GM12878 (cell line): ENCODE data around the gene TEX2. TPM values are rescaled to one million over a fixed set of nuclear protein-coding genes. Genes with fewer than 3 reads are reported as not detected.

Experiments
- ATAC-seq: fragments of 200-7000 bp; cut with Tn5 transposase; 3 replicates; pipeline ENCODE4 v1.9.1; 2020; ENCODE audit warnings: mild to moderate bottlenecking, moderate library complexity
- BruUV-seq: library from RNA; stranded (reverse); fragments of 400-500 nt; replicated peaks from 2 replicates; lab custom pipeline; 2021; lab: Mats Ljungman, UMichigan
- CTCF ChIA-PET: fragments of 300-600 bp; sonication (Branson Sonifier 250); formaldehyde crosslinking; extraction: SDS; loops from one replicate; lab custom pipeline; 2021; ENCODE audit warnings: inconsistent platforms; lab: Yijun Ruan, JAX
- POLR2A ChIA-PET: fragments of 350-600 bp; formaldehyde crosslinking; extraction: SDS; loops from one replicate; lab custom pipeline; 2021; ENCODE audit warnings: inconsistent platforms; lab: Charles Lee
- RAD21 ChIA-PET: fragments of 300-600 bp; sonication (Branson Sonifier 250); formaldehyde crosslinking; loops from one replicate; lab custom pipeline; 2023; ENCODE audit warnings: antibody characterized with exemption; ENCODE audit not compliant: unreplicated experiment; lab: Charles Lee
- SMC1A ChIA-PET: fragments of 300-600 bp; sonication (Branson Sonifier 250); formaldehyde crosslinking; loops from one replicate; lab custom pipeline; 2023; ENCODE audit not compliant: unreplicated experiment, uncharacterized antibody; lab: Charles Lee
- DNase-seq: peaks from one replicate; pipeline ENCODE4 v3.0.0-alpha.2; 2011; ENCODE audit warnings: low read depth, low spot score
- FAIRE-seq: peaks from 3 replicates; lab custom pipeline; 2011; peaks lifted over from hg19 to GRCh38; lab: Jason Lieb, UNC
- H2AFZ ChIP-seq: 2 replicates; pipeline ENCODE4 v1.6.0; 2011; ENCODE audit warnings: low read depth, low read length, control low read depth; ENCODE audit not compliant: control insufficient read depth
- H3K27ac ChIP-seq: 2 replicates; pipeline ENCODE4 v1.5.1; 2011; ENCODE audit warnings: control low read depth; ENCODE audit not compliant: control insufficient read depth, insufficient read depth
- H3K27me3 ChIP-seq, 2 experiments: replicated peaks in 1 of 2; 2 replicates each; pipeline versions ENCODE4 v1.6.0 to v1.6.1; 2011; ENCODE audit warnings: low read length in 1 of 2; ENCODE audit not compliant: control insufficient read depth in 2 of 2, insufficient read depth in 2 of 2
- H3K36me3 ChIP-seq, 2 experiments: 2 replicates each; pipeline ENCODE4 v1.5.1; 2011; ENCODE audit warnings: low read length in 1 of 2; ENCODE audit not compliant: control insufficient read depth in 2 of 2, insufficient read depth in 2 of 2
- H3K4me1 ChIP-seq: 2 replicates; pipeline ENCODE4 v1.6.1; 2011; ENCODE audit warnings: mild to moderate bottlenecking, low read length, moderate library complexity, mixed read lengths; ENCODE audit not compliant: control insufficient read depth, insufficient read depth
- H3K4me2 ChIP-seq: 2 replicates; pipeline ENCODE4 v1.6.0; 2011; ENCODE audit warnings: control low read depth; ENCODE audit not compliant: control insufficient read depth, insufficient read depth
- H3K4me3 ChIP-seq: fragments of 200-600 bp; sonication (generic); 2 replicates; pipeline ENCODE4 v1.5.1; 2016
- H3K79me2 ChIP-seq: 2 replicates; pipeline ENCODE4 v1.6.0; 2011; ENCODE audit warnings: low read length; ENCODE audit not compliant: control insufficient read depth, insufficient read depth
- H3K9ac ChIP-seq: 2 replicates; pipeline ENCODE4 v1.8.0; 2011; ENCODE audit warnings: low read length, control low read depth, mixed read lengths; ENCODE audit not compliant: control insufficient read depth, insufficient read depth
- H3K9me3 ChIP-seq: replicated peaks from 3 replicates; pipeline ENCODE4 v1.5.1; 2011; ENCODE audit warnings: mild to moderate bottlenecking, low read length; ENCODE audit not compliant: control insufficient read depth, insufficient read depth
- H4K20me1 ChIP-seq: 2 replicates; pipeline ENCODE4 v1.6.0; 2011; ENCODE audit not compliant: control insufficient read depth, insufficient read depth
- DPF2 ChIP-seq: fragments of 450-650 bp; IDR thresholded peaks from 2 replicates; pipeline ENCODE4 v1.6.1; 2017; ENCODE audit warnings: mild to moderate bottlenecking
- LARP7 ChIP-seq: fragments of 450-650 bp; IDR thresholded peaks from 2 replicates; pipeline ENCODE4 v1.6.1; 2017; ENCODE audit warnings: mild to moderate bottlenecking
- NFXL1 ChIP-seq: fragments of 450-650 bp; IDR thresholded peaks from 2 replicates; pipeline ENCODE4 v1.6.1; 2017; ENCODE audit warnings: antibody characterized with exemption, mild to moderate bottlenecking, borderline replicate concordance
- NR2C2 ChIP-seq: IDR thresholded peaks from 2 replicates; pipeline ENCODE4 v1.6.1; 2011; ENCODE audit warnings: borderline replicate concordance, low read depth; ENCODE audit not compliant: control insufficient read depth, insufficient read length
- NRF1 ChIP-seq: conservative IDR thresholded peaks from 2 replicates; pipeline ENCODE4 v1.6.1; 2011; ENCODE audit warnings: mild to moderate bottlenecking, low read depth, low read length, improper control_type of control experiment
- PML ChIP-seq: IDR thresholded peaks from 2 replicates; pipeline ENCODE4 v1.6.1; 2012; ENCODE audit warnings: low read length, inconsistent platforms
- POLR2AphosphoS5 ChIP-seq: IDR thresholded peaks from 2 replicates; pipeline ENCODE4 v1.6.1; 2011; ENCODE audit warnings: mild to moderate bottlenecking, low read length, inconsistent platforms
- RFX5 ChIP-seq: IDR thresholded peaks from 2 replicates; pipeline ENCODE4 v1.6.1; 2011; ENCODE audit warnings: low read depth, low read length, improper control_type of control experiment
- TBL1XR1 ChIP-seq: IDR thresholded peaks from 2 replicates; pipeline ENCODE4 v1.6.1; 2012; ENCODE audit warnings: low read depth, low read length, improper control_type of control experiment
- TCF7 ChIP-seq: IDR thresholded peaks from 2 replicates; pipeline ENCODE4 v1.6.1; 2014; ENCODE audit warnings: antibody characterized with exemption, borderline replicate concordance
- ZNF274 ChIP-seq: IDR thresholded peaks from one replicate; pipeline ENCODE4 v1.8.0; 2011; ENCODE audit not compliant: insufficient read length, insufficient read depth
- WGBS: methylation state at CpG from one replicate; pipeline ENCODE4 v1.1.6; 2016; ENCODE audit warnings: low lambda C conversion rate; ENCODE audit not compliant: insufficient replicate concordance, insufficient coverage; ENCODE audit errors: missing lambda C conversion rate; 5-methylcytosine and 5-hydroxymethylcytosine counted together
- in situ Hi-C: fragments of 300-500 bp; cut with MboI; formaldehyde crosslinking; loops from 9 replicates; pipeline ENCODE4 v1.14.3; 2018; ENCODE audit warnings: mixed read lengths
- intact Hi-C: fragments of 100-400 bp; cut with micrococcal nuclease; formaldehyde crosslinking; loops from one replicate; pipeline ENCODE4 v1.14.2; 2022; ENCODE audit not compliant: unreplicated experiment
- polyA plus RNA-seq, 11 experiments: library from polyadenylated mRNA; depleted of rRNA in 4 of 11; unstranded in 6 of 11; stranded (reverse) in 5 of 11; fragments of >200 nt; fragmentation: Nextera tagmentation in 4 of 11; fragmentation: Illumina TruSeq in 1 of 11; extraction: Ambion mirVana in 4 of 11; extraction: Trizol in 1 of 11; gene quantifications; 1 replicate in 1 of 11; 2 replicates in 10 of 11; pipeline versions ENCODE4 v1.2.1 to v1.2.3, GENCODE V29; 2011 to 2016; ENCODE audit warnings: inconsistent platforms in 2 of 11, missing spikeins in 2 of 11, low read depth in 1 of 11
- total RNA-seq, 4 experiments: library from RNA; depleted of rRNA in 3 of 4; stranded (reverse); fragments of >200 nt in 3 of 4; fragmentation: Illumina TruSeq in 1 of 4; extraction: Trizol in 1 of 4; gene quantifications; 2 replicates each; pipeline versions ENCODE4 v1.2.1 to v1.2.3, GENCODE V29; 2013 to 2021
- TF ChIP-seq, protein P1 (sequence below): IDR thresholded peaks from 2 replicates; pipeline ENCODE4 v1.6.1; 2011; ENCODE audit warnings: low read depth, low read length, improper control_type of control experiment, borderline replicate concordance
- TF ChIP-seq, protein P2 (sequence below): fragments of 150-350 bp; IDR thresholded peaks from 2 replicates; pipeline ENCODE4 v1.6.1; 2014; ENCODE audit warnings: mild to moderate bottlenecking, low read depth, low read length
- TF ChIP-seq, protein P3 (sequence below): fragments of 450-650 bp; IDR thresholded peaks from 2 replicates; pipeline ENCODE4 v1.6.1; 2018; ENCODE audit warnings: mild to moderate bottlenecking, low read depth, moderate library complexity; ENCODE audit not compliant: partially characterized antibody

Gene TEX2
- total and polyA plus RNA-seq, 10 of the 15 experiments (the other 5 are each of a cell fraction or from before 2014, with no cell fraction given) = 3.8 to 19.9 (median 15.8) TPM

DNA sequence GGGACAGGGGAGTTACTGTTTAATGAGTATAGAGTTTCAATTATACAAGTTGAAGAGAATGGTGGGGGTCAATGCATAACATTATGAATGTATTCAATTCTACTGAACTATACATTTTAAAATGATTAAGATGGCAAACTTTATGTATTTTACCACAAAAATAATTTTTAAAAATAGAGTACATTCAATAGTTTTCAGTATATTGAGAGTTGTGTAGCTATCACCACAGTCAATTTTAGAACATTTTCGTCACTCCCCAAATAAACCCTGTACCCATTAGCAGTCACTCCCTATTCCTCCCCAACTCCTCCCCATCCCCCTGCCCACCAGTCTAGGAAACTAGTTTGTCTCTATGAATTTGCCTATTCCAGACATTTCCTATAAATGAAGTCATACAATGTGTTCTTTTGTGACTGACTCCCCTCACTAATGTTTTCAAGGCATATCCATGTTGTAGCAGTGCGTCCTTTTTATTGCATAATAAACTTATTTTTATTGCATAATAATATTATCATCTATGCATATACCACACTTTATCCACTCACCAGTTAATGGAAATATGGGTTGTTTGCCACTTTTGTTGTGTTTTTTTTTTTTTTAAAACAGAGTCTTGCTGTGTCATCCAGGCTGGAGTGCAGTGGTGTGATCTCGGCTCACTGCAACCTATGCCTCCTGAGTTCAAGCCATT, 80.6 kb downstream of the TEX2 start:
- no peak overlapping the region for H3K4me3 ChIP-seq
- H2AFZ ChIP-seq = no peak overlapping the region
- no TSS peak for BruUV-seq
- no peaks in the 10 kb centered on the region for H3K9me3 ChIP-seq
- no peaks in the 10 kb centered on the region; a peak in 1 of 4 replicates for H3K36me3 ChIP-seq
- H3K4me2 ChIP-seq = no peak overlapping the region
- intact Hi-C loops (no loop called here), in situ Hi-C loops (no loop called here)
- CTCF ChIA-PET = interaction anchor here (1.0 kb wide), 1 partner anchor 49 kb away, joined by 3 read pairs; no protein-coding TSS in a partner anchor
- SMC1A ChIA-PET = no interaction called here
- H3K79me2 ChIP-seq = no peaks in the 10 kb centered on the region
- FAIRE-seq = no peak
- no peak for ATAC-seq
- H3K27ac ChIP-seq = no peak overlapping the region
- POLR2A ChIA-PET = no interaction called here
- RAD21 ChIA-PET = no interaction called here
- no peaks in the 10 kb centered on the region for H4K20me1 ChIP-seq
- H3K27me3 ChIP-seq = no peaks in the 10 kb centered on the region
- H3K9ac ChIP-seq = no peak overlapping the region
- no peak for DNase-seq
- 96% methylated on average over 3 of the region's 3 CpGs for WGBS
- H3K4me1 ChIP-seq = no peaks in the 10 kb centered on the region
- TF ChIP-seq TCF7 (no peak), NR2C2 (no peak), RFX5 (no peak), NFXL1 (no peak), POLR2AphosphoS5 (no peak), PML (no peak), TBL1XR1 (no peak), NRF1 (no peak), ZNF274 (no peak), LARP7 (no peak), DPF2 (no peak)
- TF ChIP-seq, protein P1, sequence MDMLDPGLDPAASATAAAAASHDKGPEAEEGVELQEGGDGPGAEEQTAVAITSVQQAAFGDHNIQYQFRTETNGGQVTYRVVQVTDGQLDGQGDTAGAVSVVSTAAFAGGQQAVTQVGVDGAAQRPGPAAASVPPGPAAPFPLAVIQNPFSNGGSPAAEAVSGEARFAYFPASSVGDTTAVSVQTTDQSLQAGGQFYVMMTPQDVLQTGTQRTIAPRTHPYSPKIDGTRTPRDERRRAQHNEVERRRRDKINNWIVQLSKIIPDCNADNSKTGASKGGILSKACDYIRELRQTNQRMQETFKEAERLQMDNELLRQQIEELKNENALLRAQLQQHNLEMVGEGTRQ = no peak
- TF ChIP-seq, protein P2, sequence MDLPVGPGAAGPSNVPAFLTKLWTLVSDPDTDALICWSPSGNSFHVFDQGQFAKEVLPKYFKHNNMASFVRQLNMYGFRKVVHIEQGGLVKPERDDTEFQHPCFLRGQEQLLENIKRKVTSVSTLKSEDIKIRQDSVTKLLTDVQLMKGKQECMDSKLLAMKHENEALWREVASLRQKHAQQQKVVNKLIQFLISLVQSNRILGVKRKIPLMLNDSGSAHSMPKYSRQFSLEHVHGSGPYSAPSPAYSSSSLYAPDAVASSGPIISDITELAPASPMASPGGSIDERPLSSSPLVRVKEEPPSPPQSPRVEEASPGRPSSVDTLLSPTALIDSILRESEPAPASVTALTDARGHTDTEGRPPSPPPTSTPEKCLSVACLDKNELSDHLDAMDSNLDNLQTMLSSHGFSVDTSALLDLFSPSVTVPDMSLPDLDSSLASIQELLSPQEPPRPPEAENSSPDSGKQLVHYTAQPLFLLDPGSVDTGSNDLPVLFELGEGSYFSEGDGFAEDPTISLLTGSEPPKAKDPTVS = no peak
- TF ChIP-seq, protein P3, sequence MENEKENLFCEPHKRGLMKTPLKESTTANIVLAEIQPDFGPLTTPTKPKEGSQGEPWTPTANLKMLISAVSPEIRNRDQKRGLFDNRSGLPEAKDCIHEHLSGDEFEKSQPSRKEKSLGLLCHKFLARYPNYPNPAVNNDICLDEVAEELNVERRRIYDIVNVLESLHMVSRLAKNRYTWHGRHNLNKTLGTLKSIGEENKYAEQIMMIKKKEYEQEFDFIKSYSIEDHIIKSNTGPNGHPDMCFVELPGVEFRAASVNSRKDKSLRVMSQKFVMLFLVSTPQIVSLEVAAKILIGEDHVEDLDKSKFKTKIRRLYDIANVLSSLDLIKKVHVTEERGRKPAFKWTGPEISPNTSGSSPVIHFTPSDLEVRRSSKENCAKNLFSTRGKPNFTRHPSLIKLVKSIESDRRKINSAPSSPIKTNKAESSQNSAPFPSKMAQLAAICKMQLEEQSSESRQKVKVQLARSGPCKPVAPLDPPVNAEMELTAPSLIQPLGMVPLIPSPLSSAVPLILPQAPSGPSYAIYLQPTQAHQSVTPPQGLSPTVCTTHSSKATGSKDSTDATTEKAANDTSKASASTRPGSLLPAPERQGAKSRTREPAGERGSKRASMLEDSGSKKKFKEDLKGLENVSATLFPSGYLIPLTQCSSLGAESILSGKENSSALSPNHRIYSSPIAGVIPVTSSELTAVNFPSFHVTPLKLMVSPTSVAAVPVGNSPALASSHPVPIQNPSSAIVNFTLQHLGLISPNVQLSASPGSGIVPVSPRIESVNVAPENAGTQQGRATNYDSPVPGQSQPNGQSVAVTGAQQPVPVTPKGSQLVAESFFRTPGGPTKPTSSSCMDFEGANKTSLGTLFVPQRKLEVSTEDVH = no peak
